Hindlimb muscle (tissue), 1 donor: ENCODE results near the gene RNF138. TPM values are rescaled to one million over a fixed set of nuclear protein-coding genes. Genes with fewer than 3 reads are reported as not detected.
"Not testable (repeated sequence)": the region's sequence is repeated elsewhere in the genome, so short reads cannot be mapped to it uniquely, and the experiment has no call there.

ENCODE experiments used
- DNase-seq: peaks from one replicate; pipeline ENCODE4 v3.0.0-alpha.2; 2013
- polyA plus RNA-seq: library from polyadenylated mRNA; unstranded; fragments of 120-200 nt; gene quantifications from one replicate; pipeline ENCODE4 v1.2.1, GENCODE V29; 2013; ENCODE audit not compliant: insufficient read length

Gene RNF138
- polyA plus RNA-seq = 23.8 TPM

GRCh38 chr18:32091724-32092421 lies at the start of gene RNF138:
Gene RNF138, plus strand, starts transcription at chr18:32091874. Its CDS starts 903 bp downstream, at chr18:32092777.
- DNase-seq = peak; percentile 89

DNA sequence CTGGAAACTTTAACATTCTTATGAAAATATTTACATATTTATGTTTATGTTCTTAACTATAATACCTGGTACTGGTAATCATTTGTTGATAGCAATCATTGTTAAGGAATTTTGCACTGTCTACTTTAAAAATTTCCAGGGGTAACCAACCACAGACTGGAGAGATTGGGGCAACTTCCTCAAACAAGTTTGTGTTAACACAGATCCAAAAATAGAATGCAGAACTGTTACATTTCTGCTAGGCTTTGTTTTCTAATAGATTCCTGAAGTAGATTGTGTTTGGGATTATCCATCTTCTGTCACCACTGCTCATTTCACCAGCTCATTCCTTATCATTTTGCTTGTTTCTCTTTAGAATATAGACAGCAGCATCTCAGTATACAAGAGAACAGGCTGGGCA lies 49.3 kb upstream of the RNF138 start:
- no peak for DNase-seq

DNA sequence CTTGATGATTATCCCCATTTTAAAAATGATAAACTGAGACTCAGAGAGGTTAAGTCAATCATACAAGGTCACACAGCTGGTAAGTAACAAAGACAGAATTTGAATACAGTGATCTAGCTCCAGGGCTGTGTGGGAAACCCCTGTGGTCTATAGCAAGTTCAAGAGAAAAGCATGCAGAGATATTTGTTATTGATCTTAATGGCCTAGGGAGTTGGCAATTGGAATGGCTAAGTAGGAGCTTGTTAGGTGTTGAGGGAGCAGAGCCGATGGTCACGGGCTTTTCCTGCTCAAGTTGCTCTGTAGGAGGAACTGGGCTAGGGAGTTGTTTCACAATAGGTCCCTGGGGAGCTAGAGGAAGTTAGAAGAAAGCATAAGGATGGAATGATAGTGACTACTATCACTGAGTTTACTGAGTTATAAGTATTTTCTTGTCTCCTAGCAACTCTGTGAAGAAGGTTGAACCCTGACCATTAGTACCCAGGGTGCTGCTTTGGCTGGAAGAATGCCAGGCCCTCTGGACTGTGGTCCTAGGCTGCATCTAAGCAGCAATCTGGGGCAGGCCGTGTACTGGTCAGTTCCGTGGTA lies 43.1 kb upstream of the RNF138 start:
- DNase-seq = peak; percentile 43

DNA sequence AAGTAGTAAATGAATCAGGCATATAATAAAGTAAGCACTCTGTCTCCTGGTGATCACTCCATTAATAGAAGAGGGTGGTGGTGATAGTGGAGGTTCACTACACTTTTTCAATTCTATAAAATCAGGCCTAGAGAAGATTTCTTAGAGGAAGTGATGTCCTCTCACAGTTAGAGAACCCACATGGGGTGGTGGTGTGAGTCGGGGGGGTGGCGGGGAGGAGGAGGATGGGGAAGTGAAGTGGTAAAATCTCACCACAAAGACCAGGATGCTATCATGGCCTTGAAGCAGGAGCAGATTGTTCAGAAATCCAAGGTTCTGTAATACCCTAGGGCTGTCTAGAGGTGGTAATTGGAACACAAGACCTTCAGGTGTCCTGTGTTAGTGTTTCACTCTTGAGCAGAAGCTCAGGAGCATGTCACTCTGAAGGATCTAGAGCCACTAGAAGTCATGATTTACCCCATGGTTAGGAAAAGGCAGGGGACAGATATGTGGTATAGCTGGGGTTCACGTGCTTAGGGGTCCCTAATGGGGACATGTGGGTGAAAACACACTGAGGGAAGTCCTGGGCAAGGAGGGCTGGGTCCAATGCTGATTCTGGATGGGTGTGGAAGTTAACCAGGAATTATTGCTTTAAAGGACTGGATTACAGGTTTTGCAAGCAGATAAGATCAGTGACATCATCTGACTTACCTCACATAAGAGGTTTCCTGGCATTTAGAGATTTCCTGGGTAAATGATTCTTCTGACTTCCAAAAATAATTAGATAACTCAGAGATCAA lies 42.1 kb upstream of the RNF138 start:
- no peak for DNase-seq

DNA sequence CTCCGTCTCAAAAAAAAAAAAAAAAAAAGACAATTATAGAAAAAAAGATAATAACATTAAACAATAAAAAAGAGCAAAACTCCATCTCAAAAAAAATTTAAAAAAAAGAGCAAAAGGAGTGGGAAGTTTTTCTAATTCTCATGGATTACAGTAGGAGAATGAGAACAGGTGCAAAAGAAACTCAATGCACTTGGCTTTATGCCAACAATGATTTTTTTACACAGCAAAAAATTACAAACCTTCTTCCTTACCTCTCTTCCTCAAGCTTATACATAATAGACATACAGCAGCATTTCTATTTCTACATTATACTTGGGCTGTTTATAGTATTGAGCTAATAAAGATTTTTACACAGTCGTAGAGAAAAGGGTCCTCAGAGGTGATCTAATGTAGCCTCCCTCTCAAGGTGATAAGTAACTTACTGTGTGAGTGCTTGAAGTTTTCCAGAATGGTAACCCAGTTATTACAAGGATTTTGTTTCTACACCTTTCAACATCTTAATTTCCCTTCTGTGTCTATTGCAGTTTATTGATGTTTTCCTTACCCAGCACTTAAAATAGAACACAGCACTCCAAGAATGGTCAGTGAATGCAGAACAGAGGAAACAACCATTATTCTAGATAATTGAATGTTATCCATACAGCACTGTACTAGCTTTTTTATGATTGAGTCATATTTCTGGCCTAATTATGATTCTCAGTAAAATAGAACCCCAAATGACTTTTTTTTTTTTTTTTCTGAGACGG lies 34.9 kb upstream of the RNF138 start:
- no peak for DNase-seq

- no peak for DNase-seq
Observed at GRCh38 chr18:32057624-32058165, 34.0 kb upstream of the RNF138 start.

DNA sequence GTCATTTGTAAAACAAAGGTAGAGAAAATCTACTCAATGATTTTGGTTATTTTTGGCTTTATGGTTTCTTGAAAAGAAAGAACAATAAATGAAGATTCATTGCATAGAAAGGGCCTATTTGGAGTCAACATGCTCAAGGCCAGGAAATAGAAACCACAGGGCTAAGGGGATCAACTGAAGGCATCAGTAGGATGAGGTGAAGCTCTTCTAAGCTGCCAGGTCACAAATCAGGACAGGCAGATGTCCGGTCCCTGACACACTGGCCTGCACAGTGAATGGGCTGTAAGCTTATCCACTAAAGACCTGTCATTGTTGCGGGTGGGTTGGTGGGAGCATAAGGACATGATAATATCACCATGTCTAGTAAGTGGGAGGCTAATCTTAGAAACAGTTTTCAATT lies 31.6 kb upstream of the RNF138 start:
- no peak for DNase-seq

DNA sequence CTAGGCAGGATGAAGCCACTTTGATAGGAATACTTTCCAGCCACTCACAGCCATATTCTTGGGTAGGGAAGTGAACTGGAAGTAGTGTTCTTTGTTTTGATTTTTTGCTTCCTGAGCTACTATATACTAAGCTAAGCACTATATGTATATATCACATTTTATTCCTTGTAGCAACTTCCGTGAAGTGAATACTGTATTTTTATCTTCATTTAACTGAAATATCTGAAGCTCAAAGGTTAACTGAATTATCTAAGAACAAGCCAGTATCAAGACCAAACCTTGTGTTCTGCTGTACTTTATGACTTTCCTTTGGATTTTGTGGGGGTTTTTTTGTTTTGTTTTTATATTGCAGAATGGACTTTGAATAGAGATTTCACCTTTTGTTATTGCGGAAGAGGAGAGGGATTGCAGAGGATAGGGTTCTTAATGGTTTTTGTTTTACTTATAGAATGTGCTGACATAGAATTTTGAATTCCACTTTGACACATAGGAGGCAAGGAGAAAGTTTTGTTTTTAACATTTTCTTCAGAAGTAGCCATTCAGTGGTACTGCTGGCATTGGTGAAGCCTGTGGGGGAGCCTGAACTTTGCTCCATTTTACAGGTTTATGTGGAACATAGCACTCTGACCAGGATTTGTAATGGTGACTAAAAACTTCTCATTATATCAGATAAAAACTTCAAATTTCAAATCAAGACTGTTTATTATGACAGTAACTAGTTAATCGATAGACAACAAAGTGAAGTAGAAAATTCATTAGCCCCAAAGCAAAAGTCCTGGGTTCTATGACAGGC lies 24.1 kb upstream of the RNF138 start:
- DNase-seq = no peak

DNA sequence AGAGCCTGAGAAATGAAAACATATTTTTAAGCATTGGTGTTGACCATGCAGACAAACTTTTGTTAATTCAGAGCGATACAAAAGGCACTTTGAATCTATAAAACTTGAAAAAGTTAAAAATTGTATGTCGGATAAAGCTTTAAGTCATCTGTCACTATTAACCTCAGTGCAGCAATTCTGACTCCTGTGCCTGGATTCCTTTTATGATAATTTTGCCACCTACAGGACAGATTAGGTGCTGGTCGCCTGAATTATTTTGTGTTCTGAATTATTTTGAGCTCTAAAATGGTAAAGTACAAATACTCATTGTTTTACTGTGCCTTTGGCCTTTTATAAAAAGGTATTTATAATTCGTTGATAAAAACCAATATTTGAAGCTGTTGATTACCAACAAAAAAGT lies 19.4 kb upstream of the RNF138 start:
- DNase-seq = no peak

DNA sequence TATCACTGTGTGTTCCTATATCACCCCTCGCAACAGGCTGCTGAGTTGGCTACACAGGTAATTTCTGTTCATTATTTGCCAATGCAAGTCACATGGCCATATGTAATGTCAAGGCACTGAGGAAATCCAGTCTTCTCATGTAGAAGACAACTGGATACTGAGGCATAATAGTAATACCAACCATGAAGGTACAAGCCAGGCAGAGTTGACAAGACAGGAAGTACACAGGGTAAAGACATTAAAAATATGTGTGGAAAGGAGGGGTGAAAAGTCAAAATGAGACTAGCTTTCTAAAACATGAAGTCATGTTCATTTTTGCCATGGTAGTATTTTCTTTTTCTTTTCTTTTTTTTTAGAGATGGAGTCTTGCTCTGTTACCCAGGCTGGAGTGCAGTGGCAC lies 17.5 kb upstream of the RNF138 start:
- DNase-seq = no peak

DNA sequence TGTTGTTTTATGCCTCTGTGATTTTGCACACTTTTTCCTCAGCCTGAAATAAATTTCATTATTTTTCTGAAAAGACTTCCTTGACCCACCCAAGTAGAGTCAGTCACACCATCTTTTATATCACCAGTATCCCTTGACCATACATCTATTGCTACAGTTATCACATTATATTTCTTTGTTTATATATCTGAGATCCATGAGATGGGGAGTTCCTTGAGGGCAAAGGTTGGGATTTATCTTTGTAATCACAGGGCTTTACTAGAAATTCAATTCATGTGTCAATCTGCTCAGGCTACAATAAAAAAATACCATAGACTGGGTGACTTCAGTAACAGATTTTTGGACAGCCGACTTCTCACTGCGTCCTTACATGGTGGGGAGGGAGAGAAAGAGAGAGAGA lies 12.8 kb upstream of the RNF138 start:
- DNase-seq = no peak

DNA sequence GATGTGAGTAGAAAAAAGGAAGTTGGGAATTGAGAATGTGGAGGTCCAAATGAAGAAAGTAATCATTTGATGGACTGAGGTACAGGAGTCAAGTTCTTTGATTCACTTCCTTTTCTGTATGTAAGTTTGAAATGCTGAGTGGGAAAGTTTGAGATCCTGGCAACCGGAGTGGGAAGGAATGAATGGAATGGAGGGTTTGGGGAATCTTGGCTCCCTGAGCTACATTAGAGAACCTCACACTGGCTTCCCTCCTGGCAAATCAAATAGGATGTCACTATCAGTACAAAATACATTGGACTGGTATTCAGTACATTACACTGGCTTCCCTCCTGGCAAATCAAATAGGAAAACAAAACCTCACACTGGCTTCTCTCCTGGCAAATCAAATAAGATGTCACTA lies 9.8 kb upstream of the RNF138 start:
- no peak for DNase-seq

DNA sequence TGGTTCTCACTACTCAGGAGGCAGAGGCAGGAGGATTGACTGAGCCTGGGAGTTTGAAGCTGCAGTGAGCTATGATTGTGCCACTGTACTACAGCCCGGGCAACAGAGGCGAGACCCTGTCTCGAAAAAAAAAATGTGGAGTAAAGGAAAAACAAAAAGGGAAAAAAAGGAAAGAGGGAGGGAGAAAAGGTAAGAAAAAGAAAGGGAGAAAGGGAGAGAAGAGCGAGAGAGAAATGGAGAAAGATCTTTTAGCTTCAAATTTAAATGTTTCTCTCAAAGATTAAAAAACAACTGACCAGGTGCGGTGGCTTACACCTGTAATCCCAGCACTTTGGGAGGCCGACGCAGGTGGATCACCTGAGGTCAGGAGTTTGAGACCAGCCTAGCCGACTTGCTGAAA lies 7.9 kb upstream of the RNF138 start:
- DNase-seq = no peak

DNA sequence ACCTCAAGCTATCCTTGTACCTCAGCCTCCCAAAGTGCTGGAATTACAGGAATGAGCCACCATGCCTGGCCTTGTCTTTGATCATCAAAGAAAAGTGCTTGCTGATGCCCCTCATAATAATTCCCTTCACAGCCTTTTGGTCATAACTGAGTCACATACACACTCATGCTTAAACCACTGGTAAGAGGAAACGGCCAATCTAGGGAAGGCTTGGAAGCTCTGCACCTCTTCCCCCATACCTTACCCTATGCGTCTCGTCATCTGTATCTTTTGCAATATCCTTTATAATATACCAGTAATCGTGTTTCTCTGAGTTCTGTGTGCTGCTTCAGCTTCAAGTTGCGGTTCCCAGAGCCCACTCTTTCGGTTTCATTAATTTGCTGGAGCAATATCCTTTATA lies 4.8 kb upstream of the RNF138 start:
- DNase-seq = no peak

- not testable (repeated sequence) for DNase-seq
Observed at GRCh38 chr18:32090831-32091230, 843 bp upstream of the RNF138 start.

- no peak for DNase-seq
Observed at GRCh38 chr18:32091325-32091723, 350 bp upstream of the RNF138 start.

- peak; percentile 99 for DNase-seq
Observed at GRCh38 chr18:32092422-32093101, 888 bp downstream of the RNF138 start.

DNA sequence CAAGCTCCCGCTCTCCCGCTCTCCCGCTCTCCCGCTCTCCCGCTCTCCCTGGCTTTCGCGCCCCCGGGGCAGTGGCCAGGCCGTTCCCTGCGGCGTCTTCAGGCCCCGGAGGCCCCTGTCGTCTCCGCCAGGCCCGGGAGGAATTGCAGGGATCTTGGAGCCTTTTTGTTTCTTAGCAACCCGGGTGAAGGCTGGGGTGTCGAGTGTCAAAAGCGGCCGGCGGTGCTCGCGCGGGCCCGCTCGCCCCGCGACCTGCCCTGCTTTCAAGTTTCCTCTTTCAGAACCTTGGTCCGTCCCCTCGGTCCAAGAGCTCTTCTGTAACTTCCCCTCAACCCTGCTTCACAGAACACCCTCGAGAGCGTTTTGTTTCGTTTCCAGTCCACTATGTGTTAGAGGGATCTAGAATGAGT lies 1.4 kb downstream of the RNF138 start:
- DNase-seq = peak; percentile 62

DNA sequence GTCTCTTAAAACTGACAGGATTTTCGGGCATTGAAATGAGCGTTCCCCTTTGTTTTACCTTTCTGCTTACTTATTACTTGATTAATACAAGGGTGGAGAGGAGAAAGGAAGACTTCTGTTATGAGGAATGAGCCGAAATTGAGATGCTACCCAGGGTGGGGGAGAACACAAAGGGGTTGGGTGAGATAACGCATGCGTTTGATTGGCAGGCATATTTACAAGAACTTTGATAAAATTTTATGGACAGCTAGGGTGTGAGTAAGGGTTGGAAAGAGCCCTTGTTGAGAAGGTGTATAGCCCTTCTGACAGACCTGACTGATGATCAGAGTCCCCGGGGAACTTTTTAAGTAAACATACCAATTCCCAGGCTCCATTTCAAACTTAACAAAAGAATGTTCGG lies 1.8 kb downstream of the RNF138 start:
- no peak for DNase-seq

DNA sequence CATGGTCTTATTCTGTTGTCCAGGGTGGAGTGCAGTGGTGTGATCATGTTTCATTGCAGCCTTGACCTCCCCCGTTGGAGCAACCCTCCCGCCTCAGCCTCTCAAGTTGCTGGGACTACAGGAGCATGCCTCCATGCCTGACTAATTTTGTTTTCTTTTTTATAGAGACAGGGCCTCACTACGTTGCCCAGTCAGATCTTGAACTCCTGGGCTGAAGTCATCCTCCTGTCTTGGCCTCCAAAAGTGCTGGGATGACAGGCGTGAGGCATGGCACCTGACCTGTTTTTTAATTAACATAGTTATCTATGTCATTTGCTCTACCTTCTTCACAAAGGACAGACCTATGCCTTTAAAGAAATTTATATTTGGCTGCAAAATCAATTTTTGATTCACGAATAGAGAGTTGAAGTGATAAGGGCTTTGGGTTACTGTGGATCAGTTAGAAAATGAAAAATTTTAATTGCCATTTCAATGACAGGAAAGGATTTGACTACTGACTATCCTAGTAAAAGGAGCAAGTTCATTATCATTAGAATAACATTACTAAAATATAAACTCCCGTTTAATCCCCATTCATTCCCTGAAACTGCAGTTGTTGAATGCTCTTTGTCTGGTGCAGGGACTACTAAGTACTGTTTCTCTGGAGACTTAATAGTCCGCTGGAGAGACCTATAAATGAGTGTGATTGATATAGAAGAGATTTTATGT lies 3.7 kb downstream of the RNF138 start:
- no peak for DNase-seq

- DNase-seq = no peak
Observed at GRCh38 chr18:32095900-32096229, 4.2 kb downstream of the RNF138 start.
